Dermis microvascular lymphatic vessel endothelial cell (primary cell): Measurements from ENCODE around the gene HES3. TPM values are rescaled to one million over a fixed set of nuclear protein-coding genes. Genes with fewer than 3 reads are reported as not detected.

Experiments used
- DNase-seq, 2 donors: peaks; one replicate each; pipeline versions ENCODE4 v3.0.0 to v3.0.0-alpha.2; 2010; ENCODE audit warnings: low read depth in 2 of 2
- total RNA-seq: library from RNA; depleted of rRNA; stranded (reverse); fragments of >200 nt; gene quantifications from 2 replicates; pipeline ENCODE4 v1.2.1, GENCODE V29; 2014

The HES3 gene
- total RNA-seq, 1 donor from 2014 or later = not detected

- no peak for DNase-seq
Measured at GRCh38 chr1:6279613-6280383, 35.8 kb downstream of the HES3 start.

GRCh38 chr1:6280761-6281451 lies 36.9 kb downstream of the HES3 start:
- no peak for DNase-seq

GRCh38 chr1:6281511-6282402 lies 37.8 kb downstream of the HES3 start:
- DNase-seq = no peak

- DNase-seq = no peak
Measured at GRCh38 chr1:6282577-6283270, 38.7 kb downstream of the HES3 start.

- DNase-seq = no peak
Measured at GRCh38 chr1:6285336-6285735, 41.4 kb downstream of the HES3 start.

GRCh38 chr1:6286266-6286665 lies 42.3 kb downstream of the HES3 start:
- no peak for DNase-seq

GRCh38 chr1:6287029-6287428 lies 43.0 kb downstream of the HES3 start:
- no peak for DNase-seq

GRCh38 chr1:6287431-6287886 lies 43.5 kb downstream of the HES3 start:
- no peak for DNase-seq

GRCh38 chr1:6288026-6288425 lies 44.0 kb downstream of the HES3 start:
- DNase-seq = no peak

GRCh38 chr1:6288665-6289064 lies 44.7 kb downstream of the HES3 start:
- DNase-seq = no peak

GRCh38 chr1:6292102-6292501 lies 48.1 kb downstream of the HES3 start:
- DNase-seq = no peak

- DNase-seq = no peak
Measured at GRCh38 chr1:6294080-6294889, 50.3 kb downstream of the HES3 start.

- no peak for DNase-seq
Measured at GRCh38 chr1:6294890-6295556, 51.0 kb downstream of the HES3 start.

Other genes starting within 250 kb of the HES3 start
- gene KCNAB2, start 198.3 kb upstream of the HES3 start, total RNA-seq = 1.4 and 1.5 TPM in 2 replicates
- under 0.01 TPM in 2 replicates for gene CHD5, start 63.9 kb upstream of the HES3 start, total RNA-seq
- gene RPL22, start 44.6 kb upstream of the HES3 start, total RNA-seq = 116 and 132 TPM in 2 replicates
- gene RNF207, start 38.1 kb upstream of the HES3 start, total RNA-seq = 3.3 and 4.0 TPM in 2 replicates
- gene ICMT, start 8.2 kb upstream of the HES3 start, total RNA-seq = 74.3 and 82.3 TPM in 2 replicates
- 0.90 and 3.0 TPM in 2 replicates for gene GPR153, start 16.9 kb downstream of the HES3 start, total RNA-seq
- gene ACOT7, start 149.6 kb downstream of the HES3 start, total RNA-seq = 21.8 and 23.9 TPM in 2 replicates
- gene HES2, start 175.7 kb downstream of the HES3 start, total RNA-seq = 16.2 and 17.6 TPM in 2 replicates
- 0.90 and 1.3 TPM in 2 replicates for gene ESPN, start 180.6 kb downstream of the HES3 start, total RNA-seq
- gene TNFRSF25, start 222.0 kb downstream of the HES3 start, total RNA-seq = 5.6 and 7.1 TPM in 2 replicates
- 21.2 and 23.4 TPM in 2 replicates for gene PLEKHG5, start 247.5 kb downstream of the HES3 start, total RNA-seq